ENCODE results near the gene INTS11.

INTS11 gene

GRCh38 chr1:1303736-1304135 is 20.7 kb downstream of the INTS11 start:
- Histone ChIP-seq H3K27me3 (ENCODE audit: insufficient read depth, low read length, poor library complexity) (no peaks in the 10 kb centered on the region), H3K23ac (ENCODE audit: low read length) (no peak overlapping the region), H2BK15ac (replicated peaks; ENCODE audit: low read depth) (no peak overlapping the region), H3K18ac (ENCODE audit: low read length) (no peak overlapping the region), H2BK5ac (ENCODE audit: low read length) (no peak overlapping the region), H3K27ac (ENCODE audit: low read depth, low read length) (no peak overlapping the region), H2AK5ac (ENCODE audit: low read length) (no peak overlapping the region), H3K79me2 (ENCODE audit: control insufficient read depth, insufficient read depth, low read length) (peaks cover 3% of the 10 kb centered on the region), H2BK120ac (ENCODE audit: low read depth, low read length) (no peak overlapping the region), H3K4me1 (ENCODE audit: control insufficient read depth, low read depth, low read length) (peaks cover 11% of the 10 kb centered on the region), H3K4me2 (ENCODE audit: low read length) (no peak overlapping the region), H3K56ac (ENCODE audit: low read length) (peak overlapping the region; percentile 34), H3K9ac (ENCODE audit: low read length) (no peak overlapping the region), H3K36me3 (ENCODE audit: control insufficient read depth, insufficient read depth, low read length) (no peaks in the 10 kb centered on the region), H3K4me3 (ENCODE audit: low read length) (no peak overlapping the region), H4K8ac (ENCODE audit: low read depth, low read length) (no peak overlapping the region), H3K79me1 (ENCODE audit: low read length) (peaks cover 11% of the 10 kb centered on the region), H4K5ac (ENCODE audit: low read length) (no peak overlapping the region), H3K4ac (ENCODE audit: low read depth, low read length) (no peak overlapping the region)
- DNase-seq: no peak
- WGBS (ENCODE audit: extremely low coverage, insufficient coverage, low lambda C conversion rate): no CpG with 5 or more reads among the region's 13 CpGs

GRCh38 chr1:1302951-1303509 is 21.4 kb downstream of the INTS11 start:
- Histone ChIP-seq H3K4ac (ENCODE audit: low read depth, low read length) (no peak overlapping the region), H3K56ac (ENCODE audit: low read length) (no peak overlapping the region), H3K79me1 (ENCODE audit: low read length) (peaks cover 11% of the 10 kb centered on the region), H2AK5ac (ENCODE audit: low read length) (no peak overlapping the region), H3K36me3 (ENCODE audit: control insufficient read depth, insufficient read depth, low read length) (no peaks in the 10 kb centered on the region), H3K23ac (ENCODE audit: low read length) (no peak overlapping the region), H2BK5ac (ENCODE audit: low read length) (no peak overlapping the region), H3K4me1 (ENCODE audit: control insufficient read depth, low read depth, low read length) (peaks cover 11% of the 10 kb centered on the region), H2BK15ac (replicated peaks; ENCODE audit: low read depth) (no peak overlapping the region), H4K5ac (ENCODE audit: low read length) (no peak overlapping the region), H3K4me2 (ENCODE audit: low read length) (no peak overlapping the region), H3K4me3 (ENCODE audit: low read length) (no peak overlapping the region), H3K9ac (ENCODE audit: low read length) (no peak overlapping the region), H3K18ac (ENCODE audit: low read length) (no peak overlapping the region), H3K27me3 (ENCODE audit: insufficient read depth, low read length, poor library complexity) (no peaks in the 10 kb centered on the region), H4K8ac (ENCODE audit: low read depth, low read length) (no peak overlapping the region), H2BK120ac (ENCODE audit: low read depth, low read length) (no peak overlapping the region), H3K79me2 (ENCODE audit: control insufficient read depth, insufficient read depth, low read length) (peaks cover 3% of the 10 kb centered on the region), H3K27ac (ENCODE audit: low read depth, low read length) (no peak overlapping the region)
- WGBS (ENCODE audit: extremely low coverage, insufficient coverage, low lambda C conversion rate): no CpG with 5 or more reads among the region's 31 CpGs
- no peak for DNase-seq

- H2BK15ac ChIP-seq (replicated peaks; ENCODE audit: low read depth): no peak overlapping the region
- H3K4me1 ChIP-seq (ENCODE audit: control insufficient read depth, low read depth, low read length): peaks cover 11% of the 10 kb centered on the region
- no peak overlapping the region for H3K4me3 ChIP-seq (ENCODE audit: low read length)
- no peak overlapping the region for H4K8ac ChIP-seq (ENCODE audit: low read depth, low read length)
- no peak overlapping the region for H3K4me2 ChIP-seq (ENCODE audit: low read length)
- no peak overlapping the region for H3K27ac ChIP-seq (ENCODE audit: low read depth, low read length)
- H3K18ac ChIP-seq (ENCODE audit: low read length): no peak overlapping the region
- no peak overlapping the region for H2BK120ac ChIP-seq (ENCODE audit: low read depth, low read length)
- no peak overlapping the region for H2AK5ac ChIP-seq (ENCODE audit: low read length)
- H3K79me2 ChIP-seq (ENCODE audit: control insufficient read depth, insufficient read depth, low read length): peaks cover 3% of the 10 kb centered on the region
- H3K9ac ChIP-seq (ENCODE audit: low read length): no peak overlapping the region
- no peak for DNase-seq
- H3K79me1 ChIP-seq (ENCODE audit: low read length): peaks cover 8% of the 10 kb centered on the region
- no CpG with 5 or more reads among the region's 9 CpGs for WGBS (ENCODE audit: extremely low coverage, insufficient coverage, low lambda C conversion rate)
- H3K27me3 ChIP-seq (ENCODE audit: insufficient read depth, low read length, poor library complexity): no peaks in the 10 kb centered on the region
- H2BK5ac ChIP-seq (ENCODE audit: low read length): no peak overlapping the region
- no peaks in the 10 kb centered on the region for H3K36me3 ChIP-seq (ENCODE audit: control insufficient read depth, insufficient read depth, low read length)
- H4K5ac ChIP-seq (ENCODE audit: low read length): no peak overlapping the region
- no peak overlapping the region for H3K23ac ChIP-seq (ENCODE audit: low read length)
- H3K4ac ChIP-seq (ENCODE audit: low read depth, low read length): no peak overlapping the region
- H3K56ac ChIP-seq (ENCODE audit: low read length): no peak overlapping the region
Measured at GRCh38 chr1:1302006-1302430, 22.4 kb downstream of the INTS11 start.

- Histone ChIP-seq H3K56ac (ENCODE audit: low read length) (no peak overlapping the region), H3K4ac (ENCODE audit: low read depth, low read length) (no peak overlapping the region), H3K18ac (ENCODE audit: low read length) (no peak overlapping the region), H2AK5ac (ENCODE audit: low read length) (no peak overlapping the region), H3K79me2 (ENCODE audit: control insufficient read depth, insufficient read depth, low read length) (no peaks in the 10 kb centered on the region), H3K4me1 (ENCODE audit: control insufficient read depth, low read depth, low read length) (peaks cover 3% of the 10 kb centered on the region), H4K5ac (ENCODE audit: low read length) (no peak overlapping the region), H3K4me3 (ENCODE audit: low read length) (no peak overlapping the region), H2BK5ac (ENCODE audit: low read length) (no peak overlapping the region), H4K8ac (ENCODE audit: low read depth, low read length) (no peak overlapping the region), H2BK15ac (replicated peaks; ENCODE audit: low read depth) (no peak overlapping the region), H3K27ac (ENCODE audit: low read depth, low read length) (no peak overlapping the region), H3K27me3 (ENCODE audit: insufficient read depth, low read length, poor library complexity) (no peaks in the 10 kb centered on the region), H3K79me1 (ENCODE audit: low read length) (peaks cover 2% of the 10 kb centered on the region), H3K4me2 (ENCODE audit: low read length) (no peak overlapping the region), H3K36me3 (ENCODE audit: control insufficient read depth, insufficient read depth, low read length) (no peaks in the 10 kb centered on the region), H3K23ac (ENCODE audit: low read length) (no peak overlapping the region), H3K9ac (ENCODE audit: low read length) (no peak overlapping the region), H2BK120ac (ENCODE audit: low read depth, low read length) (no peak overlapping the region)
- no peak for DNase-seq
- no CpG with 5 or more reads among the region's 12 CpGs for WGBS (ENCODE audit: extremely low coverage, insufficient coverage, low lambda C conversion rate)
Measured at GRCh38 chr1:1300352-1300739, 24.1 kb downstream of the INTS11 start.

- Histone ChIP-seq H2BK5ac (ENCODE audit: low read length) (no peak overlapping the region), H3K4ac (ENCODE audit: low read depth, low read length) (no peak overlapping the region), H3K4me3 (ENCODE audit: low read length) (no peak overlapping the region), H3K56ac (ENCODE audit: low read length) (no peak overlapping the region), H3K4me1 (ENCODE audit: control insufficient read depth, low read depth, low read length) (peaks cover 2% of the 10 kb centered on the region), H3K36me3 (ENCODE audit: control insufficient read depth, insufficient read depth, low read length) (no peaks in the 10 kb centered on the region), H3K27ac (ENCODE audit: low read depth, low read length) (no peak overlapping the region), H4K8ac (ENCODE audit: low read depth, low read length) (no peak overlapping the region), H3K23ac (ENCODE audit: low read length) (no peak overlapping the region), H3K18ac (ENCODE audit: low read length) (no peak overlapping the region), H2BK15ac (replicated peaks; ENCODE audit: low read depth) (no peak overlapping the region), H2AK5ac (ENCODE audit: low read length) (no peak overlapping the region), H4K5ac (ENCODE audit: low read length) (no peak overlapping the region), H3K9ac (ENCODE audit: low read length) (no peak overlapping the region), H3K27me3 (ENCODE audit: insufficient read depth, low read length, poor library complexity) (no peaks in the 10 kb centered on the region), H2BK120ac (ENCODE audit: low read depth, low read length) (no peak overlapping the region), H3K79me2 (ENCODE audit: control insufficient read depth, insufficient read depth, low read length) (no peaks in the 10 kb centered on the region), H3K4me2 (ENCODE audit: low read length) (no peak overlapping the region), H3K79me1 (ENCODE audit: low read length) (peaks cover 2% of the 10 kb centered on the region)
- DNase-seq: peak; percentile 46
- no CpG with 5 or more reads among the region's 22 CpGs for WGBS (ENCODE audit: extremely low coverage, insufficient coverage, low lambda C conversion rate)
Measured at GRCh38 chr1:1299686-1300351, 24.6 kb downstream of the INTS11 start.
